ENCODE measurements around the gene KIF15.

The KIF15 gene

GRCh38 chr3:44885618-44886017, 124.0 kb downstream of the KIF15 start:
- no peak for DNase-seq

- DNase-seq: no peak
These were observed 125.0 kb downstream of the KIF15 start for GRCh38 chr3:44886561-44886960.

- DNase-seq: no peak
These were observed 125.5 kb downstream of the KIF15 start for GRCh38 chr3:44887101-44887500.

- no peak for DNase-seq
These were observed 128.7 kb downstream of the KIF15 start for GRCh38 chr3:44890258-44890657.

- DNase-seq: no peak
These were observed 129.3 kb downstream of the KIF15 start for GRCh38 chr3:44890852-44891251.

GRCh38 chr3:44892689-44893088, 131.1 kb downstream of the KIF15 start:
- no peak for DNase-seq

GRCh38 chr3:44893097-44893496, 131.5 kb downstream of the KIF15 start:
- DNase-seq: no peak

- no peak for DNase-seq
These were observed 132.9 kb downstream of the KIF15 start for GRCh38 chr3:44894485-44894884.

- no peak for DNase-seq
These were observed 134.8 kb downstream of the KIF15 start for GRCh38 chr3:44896440-44896839.

- no peak for DNase-seq
These were observed 138.2 kb downstream of the KIF15 start for GRCh38 chr3:44899683-44900367.

GRCh38 chr3:44902628-44903027, 141.0 kb downstream of the KIF15 start:
- DNase-seq: no peak

Data from DMS153 (cell line).